GM21526 (cell line): Measurements from ENCODE around the gene IL12RB1.
A peak's percentile ranks its signal among the peaks of the same experiment; 100 is the strongest.
"Not testable (repeated sequence)": the region's sequence is repeated elsewhere in the genome, so short reads cannot be mapped to it uniquely, and the experiment has no call there.

Experiments
- ATAC-seq: cut with Tn5 transposase; IDR thresholded peaks from one replicate; pipeline ENCODE4 v1.9.1; 2021; ENCODE audit warnings: moderate library complexity; ENCODE audit not compliant: unreplicated experiment, low FRiP score

Gene IL12RB1

GRCh38 chr19:18113827-18114226 is 27.1 kb upstream of the IL12RB1 start:
- ATAC-seq: no peak

- no peak for ATAC-seq
These were observed 26.3 kb upstream of the IL12RB1 start for GRCh38 chr19:18112989-18113478.

- ATAC-seq: no peak
These were observed 24.0 kb upstream of the IL12RB1 start for GRCh38 chr19:18110609-18111232.

- no peak for ATAC-seq
These were observed 23.2 kb upstream of the IL12RB1 start for GRCh38 chr19:18109733-18110608.

- ATAC-seq: no peak
These were observed 22.6 kb upstream of the IL12RB1 start for GRCh38 chr19:18109341-18109732.

GRCh38 chr19:18108897-18109296 is 22.2 kb upstream of the IL12RB1 start:
- no peak for ATAC-seq

GRCh38 chr19:18107235-18107634 is 20.5 kb upstream of the IL12RB1 start:
- no peak for ATAC-seq

- not testable (repeated sequence) for ATAC-seq
These were observed 18.5 kb upstream of the IL12RB1 start for GRCh38 chr19:18105259-18105658.

- no peak for ATAC-seq
These were observed 18.0 kb upstream of the IL12RB1 start for GRCh38 chr19:18104793-18105131.

- ATAC-seq: no peak
These were observed 16.3 kb upstream of the IL12RB1 start for GRCh38 chr19:18102916-18103542.

- no peak for ATAC-seq
These were observed 14.5 kb upstream of the IL12RB1 start for GRCh38 chr19:18101268-18101667.

GRCh38 chr19:18100710-18101109 is 14.0 kb upstream of the IL12RB1 start:
- ATAC-seq: no peak

- ATAC-seq: no peak
These were observed 12.9 kb upstream of the IL12RB1 start for GRCh38 chr19:18099623-18099995.

GRCh38 chr19:18098891-18099622 is 12.3 kb upstream of the IL12RB1 start:
- peak; percentile 57 for ATAC-seq

GRCh38 chr19:18097993-18098890 is 11.5 kb upstream of the IL12RB1 start:
- ATAC-seq: no peak

GRCh38 chr19:18097217-18097992 is 10.7 kb upstream of the IL12RB1 start, which contains the start of gene MAST3:
TSS of gene MAST3 (plus strand) at chr19:18097778. CDS start at chr19:18097793, 15 bp downstream.
- ATAC-seq: peak; percentile 38

GRCh38 chr19:18096258-18096657 is 9.5 kb upstream of the IL12RB1 start:
- no peak for ATAC-seq

- no peak for ATAC-seq
These were observed 6.9 kb upstream of the IL12RB1 start for GRCh38 chr19:18093439-18094161.
